Glutamatergic neuron (in vitro differentiated cells): ENCODE results near the gene STMN3. TPM values are rescaled to one million over a fixed set of nuclear protein-coding genes. Genes with fewer than 3 reads are reported as not detected.

ENCODE experiments used
- DNase-seq: peaks from one replicate; pipeline ENCODE4 v3.0.0; 2022
- H3K27ac Mint-ChIP-seq: one replicate; pipeline ENCODE4 v1.8.0; 2020; ENCODE audit warnings: mild to moderate bottlenecking, mixed read lengths, inconsistent platforms; ENCODE audit not compliant: unreplicated experiment
- H3K27me3 Mint-ChIP-seq: one replicate; pipeline ENCODE4 v1.8.0; 2020; ENCODE audit warnings: mild to moderate bottlenecking, moderate library complexity, mixed read lengths, inconsistent platforms; ENCODE audit not compliant: unreplicated experiment
- H3K36me3 Mint-ChIP-seq: one replicate; pipeline ENCODE4 v1.8.0; 2020; ENCODE audit warnings: mild to moderate bottlenecking, mixed read lengths, inconsistent platforms; ENCODE audit not compliant: unreplicated experiment
- H3K4me1 Mint-ChIP-seq: one replicate; pipeline ENCODE4 v1.8.0; 2020; ENCODE audit warnings: mild to moderate bottlenecking, low read depth, mixed read lengths, inconsistent platforms; ENCODE audit not compliant: unreplicated experiment
- H3K4me3 Mint-ChIP-seq: one replicate; pipeline ENCODE4 v1.8.0; 2020; ENCODE audit warnings: mild to moderate bottlenecking, mixed read lengths, inconsistent platforms; ENCODE audit not compliant: unreplicated experiment
- H3K9me3 Mint-ChIP-seq: one replicate; pipeline ENCODE4 v1.8.0; 2020; ENCODE audit warnings: mild to moderate bottlenecking, moderate library complexity, mixed read lengths, inconsistent platforms; ENCODE audit not compliant: unreplicated experiment
- CTCF ChIP-seq: fragments of 200-600 bp; sonication (generic); IDR thresholded peaks from one replicate; pipeline ENCODE4 v1.5.0; 2021; ENCODE audit not compliant: partially characterized antibody, unreplicated experiment
- long read RNA-seq: library from polyadenylated mRNA; unstranded; transcript quantifications from one replicate; pipeline ENCODE4 v2.0.0, GENCODE V29; 2020; ENCODE audit not compliant: unreplicated experiment
- total RNA-seq: library from RNA; stranded (reverse); fragmentation: NEBNext Ultra II Directional; extraction: Animal tissue kit (Norgen Biotek cat#: 25700); gene quantifications from one replicate; pipeline ENCODE4 v1.2.1, GENCODE V29; 2021; ENCODE audit not compliant: unreplicated experiment

Gene STMN3
- 459 TPM for total RNA-seq
- long read RNA-seq, transcript STMN3-201 (5 exons, 2,255 nt): major isoform, 29 of 49 reads
- long read RNA-seq, partial matches to known transcripts: 5 of 49 reads
- long read RNA-seq, other reads (novel, unspliced or antisense): 15 of 49 reads

DNA sequence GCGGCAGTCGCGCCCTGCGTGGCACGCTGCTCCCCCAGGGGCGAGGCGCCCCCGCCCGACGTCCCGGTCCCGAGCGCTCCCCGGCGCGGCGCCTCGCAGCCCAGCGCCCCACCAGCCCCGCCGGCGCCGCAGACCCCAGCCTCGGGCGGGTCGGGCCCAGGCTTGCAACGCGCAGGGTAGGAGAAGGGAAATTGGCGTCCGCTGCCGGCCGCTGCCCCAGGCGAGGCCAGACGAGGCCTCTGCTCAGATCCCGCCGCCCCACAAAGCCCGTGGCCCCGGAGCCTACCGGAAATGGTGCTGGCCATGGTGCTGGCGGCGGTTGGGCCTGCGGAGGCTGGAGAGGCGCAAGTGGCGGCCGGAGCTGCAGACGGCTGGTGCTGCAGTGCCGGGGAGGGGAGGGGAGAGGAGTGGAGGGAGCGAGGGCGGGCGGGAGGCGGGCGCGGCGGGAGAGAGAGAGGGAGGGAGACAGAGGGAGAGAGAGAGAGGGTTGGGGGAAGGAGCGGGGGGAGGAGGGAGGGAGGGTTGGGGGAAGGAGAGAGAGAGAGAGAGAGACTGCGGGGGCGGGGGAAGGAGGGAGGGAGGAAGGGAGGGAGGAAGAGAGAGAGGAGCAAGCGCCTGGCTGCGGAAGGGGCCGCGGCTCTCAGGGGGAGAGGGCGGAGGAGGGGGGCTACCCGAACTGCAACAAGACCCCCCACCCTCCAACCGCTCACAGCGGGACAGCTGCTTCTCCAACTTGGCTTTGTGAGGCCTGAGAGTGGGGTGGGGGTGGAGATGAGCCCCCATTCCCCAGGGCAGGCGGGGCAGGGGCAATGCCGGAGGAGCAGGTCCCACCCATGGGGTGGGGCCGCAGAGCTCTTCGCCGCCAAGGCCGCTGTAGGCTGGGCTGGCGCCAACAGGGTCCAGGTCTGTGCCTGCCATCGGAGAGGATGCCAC lies at the start of gene STMN3:
Gene STMN3, minus strand, starts transcription at position 384 of the 933 bp plus-strand sequence. Its CDS starts 79 bp downstream, at position 305.
- Mint-ChIP-seq H3K4me3 (peak within 1 kb of the TSS; percentile 91), H3K27me3 (peaks cover 16% of the 10 kb centered on the region), H3K4me1 (peaks cover 16% of the 10 kb centered on the region), H3K27ac (peak within 1 kb of the TSS; percentile 99), H3K9me3 (peaks cover 10% of the 10 kb centered on the region), H3K36me3 (no peaks in the 10 kb centered on the region)
- DNase-seq: peak; percentile 95
- TF ChIP-seq CTCF: no peak

DNA sequence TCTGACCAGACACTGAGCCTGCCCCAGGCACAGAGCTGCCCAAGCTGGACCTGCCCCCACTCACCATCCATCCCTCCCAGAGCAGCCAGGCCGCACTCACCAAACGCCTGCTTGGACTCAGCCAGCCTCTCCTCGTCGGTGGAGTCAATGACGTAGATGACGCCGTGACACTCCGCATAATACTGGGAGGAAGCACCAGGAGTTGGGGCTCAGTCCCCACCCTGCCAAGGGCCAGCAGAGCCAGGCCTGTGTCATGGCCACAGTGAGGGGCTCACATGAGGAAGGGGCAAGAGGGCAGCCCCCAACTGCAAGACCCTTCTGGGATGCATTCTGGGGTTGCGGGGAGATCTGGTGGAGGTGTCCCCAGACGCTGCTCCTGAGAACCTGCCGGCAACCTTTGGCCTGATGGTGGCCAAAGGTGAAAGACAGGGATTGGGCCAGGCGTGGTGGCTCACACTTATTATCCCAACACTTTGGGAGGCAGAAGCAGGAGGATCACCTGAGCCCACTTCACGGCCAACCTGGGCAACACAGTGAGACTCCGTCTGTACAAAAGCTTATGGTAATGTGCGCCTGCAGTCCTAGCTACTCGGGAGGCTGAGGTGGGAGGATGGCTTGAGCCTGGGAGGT lies 48.9 kb upstream of the STMN3 start:
- H3K36me3 Mint-ChIP-seq: no peaks in the 10 kb centered on the region
- H3K4me3 Mint-ChIP-seq: no peak overlapping the region
- H3K27me3 Mint-ChIP-seq: peaks cover 18% of the 10 kb centered on the region
- TF ChIP-seq CTCF: no peak
- peaks cover 6% of the 10 kb centered on the region for H3K4me1 Mint-ChIP-seq
- peaks cover 11% of the 10 kb centered on the region for H3K9me3 Mint-ChIP-seq
- DNase-seq: no peak
- no peak overlapping the region for H3K27ac Mint-ChIP-seq

DNA sequence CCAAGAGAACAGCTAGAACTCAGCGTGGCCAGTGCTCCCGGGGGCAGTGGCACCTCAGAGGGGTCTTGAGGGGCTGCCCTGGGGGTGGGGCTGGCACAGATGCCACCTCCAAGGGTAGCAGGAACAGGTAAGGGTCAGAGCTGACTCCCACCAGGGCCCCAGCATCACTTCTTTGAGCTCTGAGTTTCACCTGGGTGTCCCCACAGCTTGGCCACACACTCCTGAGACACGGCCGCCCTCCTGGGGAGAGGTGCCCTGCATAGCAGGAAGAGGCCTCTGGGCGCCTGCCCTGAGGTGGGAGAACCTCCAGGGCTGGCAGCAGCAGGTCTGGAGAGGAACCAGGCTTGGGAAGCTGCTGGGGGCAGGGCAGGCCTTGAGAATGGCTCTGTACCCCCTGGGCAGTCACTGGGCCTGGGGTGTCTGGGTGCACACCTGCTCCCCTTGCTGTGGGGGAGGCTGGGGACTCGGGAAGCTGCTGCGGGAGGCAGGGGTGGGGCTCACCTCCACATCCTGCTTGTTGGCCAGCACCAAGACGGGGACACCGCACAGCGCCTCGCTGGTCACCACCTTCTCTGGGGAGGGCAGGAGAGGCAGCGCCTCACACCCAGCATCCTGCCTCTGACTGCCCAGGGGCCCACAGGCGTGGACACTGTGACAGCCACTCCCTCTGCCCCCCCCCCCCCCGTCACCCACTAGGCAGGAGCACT lies 48.3 kb upstream of the STMN3 start:
- H3K36me3 Mint-ChIP-seq: no peaks in the 10 kb centered on the region
- DNase-seq: no peak
- TF ChIP-seq CTCF: no peak
- H3K4me3 Mint-ChIP-seq: no peak overlapping the region
- peaks cover 13% of the 10 kb centered on the region for H3K27me3 Mint-ChIP-seq
- peaks cover 9% of the 10 kb centered on the region for H3K9me3 Mint-ChIP-seq
- no peak overlapping the region for H3K27ac Mint-ChIP-seq
- H3K4me1 Mint-ChIP-seq: peaks cover 2% of the 10 kb centered on the region

- TF ChIP-seq CTCF: no peak
- H3K9me3 Mint-ChIP-seq: peaks cover 9% of the 10 kb centered on the region
- H3K27ac Mint-ChIP-seq: no peak overlapping the region
- no peak overlapping the region for H3K4me3 Mint-ChIP-seq
- H3K4me1 Mint-ChIP-seq: peaks cover 2% of the 10 kb centered on the region
- no peaks in the 10 kb centered on the region for H3K36me3 Mint-ChIP-seq
- no peak for DNase-seq
- peaks cover 13% of the 10 kb centered on the region for H3K27me3 Mint-ChIP-seq
Measured at GRCh38 chr20:63701051-63701328, 47.8 kb upstream of the STMN3 start.
